ENCODE data around the gene IGSF8.
"Not testable (repeated sequence)": the region's sequence is repeated elsewhere in the genome, so short reads cannot be mapped to it uniquely, and the experiment has no call there.

Gene IGSF8

GRCh38 chr1:160058087-160058486 lies 40.3 kb downstream of the IGSF8 start:
- Histone ChIP-seq H3K36me3 (ENCODE audit: control insufficient read depth, insufficient read depth, low read length) (no peaks in the 10 kb centered on the region), H3K4me3 (replicated peaks; ENCODE audit: low read depth, low read length) (no peak overlapping the region), H3K27me3 (replicated peaks; ENCODE audit: control insufficient read depth, insufficient read depth, low read length) (peaks cover 2% of the 10 kb centered on the region)
- TF ChIP-seq CTCF (IDR thresholded peaks at IDR 0.05; ENCODE audit: insufficient read depth, low read length, poor library complexity, severe bottlenecking), result peak; percentile 38
- no peak for DNase-seq (ENCODE audit: extremely low read depth, insufficient read length)

GRCh38 chr1:160056648-160057169 lies 41.7 kb downstream of the IGSF8 start:
- peaks cover 2% of the 10 kb centered on the region for H3K27me3 ChIP-seq (replicated peaks; ENCODE audit: control insufficient read depth, insufficient read depth, low read length)
- H3K4me3 ChIP-seq (replicated peaks; ENCODE audit: low read depth, low read length), result no peak overlapping the region
- DNase-seq (ENCODE audit: extremely low read depth, insufficient read length), result no peak
- H3K36me3 ChIP-seq (ENCODE audit: control insufficient read depth, insufficient read depth, low read length), result no peaks in the 10 kb centered on the region
- no peak for TF ChIP-seq CTCF (IDR thresholded peaks at IDR 0.05; ENCODE audit: insufficient read depth, low read length, poor library complexity, severe bottlenecking)

- no peaks in the 10 kb centered on the region for H3K36me3 ChIP-seq (ENCODE audit: control insufficient read depth, insufficient read depth, low read length)
- no peak overlapping the region for H3K4me3 ChIP-seq (replicated peaks; ENCODE audit: low read depth, low read length)
- no peak for TF ChIP-seq CTCF (IDR thresholded peaks at IDR 0.05; ENCODE audit: insufficient read depth, low read length, poor library complexity, severe bottlenecking)
- H3K27me3 ChIP-seq (replicated peaks; ENCODE audit: control insufficient read depth, insufficient read depth, low read length), result peaks cover 2% of the 10 kb centered on the region
- no peak for DNase-seq (ENCODE audit: extremely low read depth, insufficient read length)
Measured at GRCh38 chr1:160053548-160054365, 44.7 kb downstream of the IGSF8 start.

- DNase-seq (ENCODE audit: extremely low read depth, insufficient read length), result no peak
- Histone ChIP-seq H3K4me3 (replicated peaks; ENCODE audit: low read depth, low read length) (no peak overlapping the region), H3K27me3 (replicated peaks; ENCODE audit: control insufficient read depth, insufficient read depth, low read length) (peaks cover 2% of the 10 kb centered on the region), H3K36me3 (ENCODE audit: control insufficient read depth, insufficient read depth, low read length) (no peaks in the 10 kb centered on the region)
- TF ChIP-seq CTCF (IDR thresholded peaks at IDR 0.05; ENCODE audit: insufficient read depth, low read length, poor library complexity, severe bottlenecking), result no peak
Measured at GRCh38 chr1:160052936-160053335, 45.5 kb downstream of the IGSF8 start.

- Histone ChIP-seq H3K27me3 (replicated peaks; ENCODE audit: control insufficient read depth, insufficient read depth, low read length) (no peaks in the 10 kb centered on the region; the same call in none of the 2 replicates), H3K36me3 (ENCODE audit: control insufficient read depth, insufficient read depth, low read length) (no peaks in the 10 kb centered on the region), H3K4me3 (replicated peaks; ENCODE audit: low read depth, low read length) (no peak overlapping the region)
- TF ChIP-seq CTCF (IDR thresholded peaks at IDR 0.05; ENCODE audit: insufficient read depth, low read length, poor library complexity, severe bottlenecking), result no peak
- DNase-seq (ENCODE audit: extremely low read depth, insufficient read length), result no peak
Measured at GRCh38 chr1:160050619-160051018, 47.8 kb downstream of the IGSF8 start.

GRCh38 chr1:160050182-160050581 lies 48.2 kb downstream of the IGSF8 start:
- H3K36me3 ChIP-seq (ENCODE audit: control insufficient read depth, insufficient read depth, low read length); H3K4me3 ChIP-seq (replicated peaks; ENCODE audit: low read depth, low read length); DNase-seq (ENCODE audit: extremely low read depth, insufficient read length); H3K27me3 ChIP-seq (replicated peaks; ENCODE audit: control insufficient read depth, insufficient read depth, low read length): not testable (repeated sequence)

Measured in GM06990 (cell line).